HEK293 (cell line): ENCODE data around the gene C5AR2.

Experiments used
- CTCF ChIP-seq: fragments of 450-650 bp; formaldehyde crosslinking; IDR thresholded peaks from 2 replicates; pipeline ENCODE4 v1.5.1; 2016; ENCODE audit warnings: missing biosample characterization, missing genetic modification characterization
- FEZF1 ChIP-seq: fragments of 450-650 bp; formaldehyde crosslinking; IDR thresholded peaks from 2 replicates; pipeline ENCODE4 v1.5.1; 2016; ENCODE audit warnings: missing biosample characterization, missing genetic modification characterization
- GLIS1 ChIP-seq: fragments of 450-650 bp; formaldehyde crosslinking; IDR thresholded peaks from 2 replicates; pipeline ENCODE4 v1.5.1; 2016; ENCODE audit warnings: missing biosample characterization, missing genetic modification characterization
- HOXA7 ChIP-seq: sonication (generic); formaldehyde crosslinking; IDR thresholded peaks from 2 replicates; pipeline ENCODE4 v1.8.1; 2022; ENCODE audit warnings: missing genetic modification reagents, borderline replicate concordance
- INSM2 ChIP-seq: fragments of 450-650 bp; formaldehyde crosslinking; IDR thresholded peaks from 2 replicates; pipeline ENCODE4 v1.5.1; 2016; ENCODE audit warnings: missing biosample characterization, missing genetic modification characterization
- SP3 ChIP-seq: fragments of 450-650 bp; formaldehyde crosslinking; IDR thresholded peaks from 2 replicates; pipeline ENCODE4 v1.5.1; 2016; ENCODE audit warnings: missing biosample characterization, missing genetic modification characterization
- ZBTB11 ChIP-seq: fragments of 450-650 bp; formaldehyde crosslinking; conservative IDR thresholded peaks from 2 replicates; pipeline ENCODE4 v1.5.1; 2016; ENCODE audit warnings: low read depth, missing biosample characterization, missing genetic modification characterization
- ZNF214 ChIP-seq: fragments of 450-650 bp; formaldehyde crosslinking; IDR thresholded peaks from 2 replicates; pipeline ENCODE4 v1.5.1; 2017; ENCODE audit warnings: missing biosample characterization, mild to moderate bottlenecking, missing genetic modification characterization, borderline replicate concordance
- ZNF274 ChIP-seq, 2 experiments: fragments of 200-500 bp in 1 of 2; fragments of 450-650 bp in 1 of 2; sonication (Bioruptor generic) in 1 of 2; formaldehyde crosslinking in 1 of 2; IDR thresholded peaks; 2 replicates each; pipeline versions ENCODE4 v1.5.1 to v1.6.1; 2014 to 2016; ENCODE audit warnings: borderline replicate concordance in 1 of 2, inconsistent platforms in 1 of 2, low read length in 1 of 2, missing biosample characterization in 1 of 2, missing genetic modification characterization in 1 of 2
- ZNF513 ChIP-seq: fragments of 450-650 bp; IDR thresholded peaks from 2 replicates; pipeline ENCODE4 v1.5.1; 2018; ENCODE audit warnings: missing biosample characterization, missing genetic modification characterization
- ZNF561 ChIP-seq: fragments of 450-650 bp; IDR thresholded peaks from 2 replicates; pipeline ENCODE4 v1.5.1; 2018; ENCODE audit warnings: missing biosample characterization, missing genetic modification characterization, borderline replicate concordance
- ZSCAN30 ChIP-seq: fragments of 450-650 bp; IDR thresholded peaks from 2 replicates; pipeline ENCODE4 v1.5.1; 2018; ENCODE audit warnings: missing biosample characterization, mild to moderate bottlenecking, missing genetic modification characterization, moderate library complexity

- TF ChIP-seq CTCF (tag by site-specific recombination) (no peak), ZNF274 (IDR thresholded peaks at IDR 0.05; ENCODE audit: low read length) (no peak), ZNF274 (tag by site-specific recombination; IDR thresholded peaks at IDR 0.05; ENCODE audit: borderline replicate concordance) (no peak), ZBTB11 (no peak), ZNF214 (tag by site-specific recombination) (no peak), ZNF561 (tag by site-specific recombination) (no peak), HOXA7 (no peak), SP3 (tag by site-specific recombination) (no peak), ZSCAN30 (tag by site-specific recombination) (no peak), FEZF1 (tag by site-specific recombination) (no peak), GLIS1 (tag by site-specific recombination) (no peak), INSM2 (tag by site-specific recombination) (no peak), ZNF513 (tag by site-specific recombination) (no peak)
These were observed 485 bp upstream of the C5AR2 start for GRCh38 chr19:47331490-47331889.
